Measurements from ENCODE around the gene PRRC2A.

DNA sequence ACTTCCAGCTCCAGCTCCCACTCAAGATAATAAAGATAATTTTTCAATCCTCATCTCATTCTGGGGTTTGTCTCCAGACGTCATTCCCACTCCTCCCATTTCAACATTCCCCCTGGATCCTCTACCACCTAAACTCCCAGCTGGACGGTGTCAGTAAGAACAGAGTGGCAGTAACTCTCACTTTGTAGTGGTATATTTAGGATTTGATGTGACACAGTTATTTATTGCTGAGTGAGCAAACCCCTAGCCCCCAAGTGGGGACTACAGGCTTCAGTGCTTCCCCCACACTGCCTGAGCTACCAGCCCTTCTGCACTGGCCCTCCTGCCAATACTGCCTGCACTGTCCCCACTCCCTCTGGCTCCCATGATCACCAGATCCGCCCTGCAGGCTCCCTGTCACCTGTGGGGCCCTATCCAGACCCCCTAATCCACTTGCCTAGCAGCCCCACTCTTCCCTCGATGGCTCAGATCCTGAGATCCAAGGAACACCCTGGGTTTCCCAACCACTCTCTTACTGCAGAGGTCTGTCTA lies 37.7 kb downstream of the PRRC2A start:
- TF ChIP-seq, protein P1, sequence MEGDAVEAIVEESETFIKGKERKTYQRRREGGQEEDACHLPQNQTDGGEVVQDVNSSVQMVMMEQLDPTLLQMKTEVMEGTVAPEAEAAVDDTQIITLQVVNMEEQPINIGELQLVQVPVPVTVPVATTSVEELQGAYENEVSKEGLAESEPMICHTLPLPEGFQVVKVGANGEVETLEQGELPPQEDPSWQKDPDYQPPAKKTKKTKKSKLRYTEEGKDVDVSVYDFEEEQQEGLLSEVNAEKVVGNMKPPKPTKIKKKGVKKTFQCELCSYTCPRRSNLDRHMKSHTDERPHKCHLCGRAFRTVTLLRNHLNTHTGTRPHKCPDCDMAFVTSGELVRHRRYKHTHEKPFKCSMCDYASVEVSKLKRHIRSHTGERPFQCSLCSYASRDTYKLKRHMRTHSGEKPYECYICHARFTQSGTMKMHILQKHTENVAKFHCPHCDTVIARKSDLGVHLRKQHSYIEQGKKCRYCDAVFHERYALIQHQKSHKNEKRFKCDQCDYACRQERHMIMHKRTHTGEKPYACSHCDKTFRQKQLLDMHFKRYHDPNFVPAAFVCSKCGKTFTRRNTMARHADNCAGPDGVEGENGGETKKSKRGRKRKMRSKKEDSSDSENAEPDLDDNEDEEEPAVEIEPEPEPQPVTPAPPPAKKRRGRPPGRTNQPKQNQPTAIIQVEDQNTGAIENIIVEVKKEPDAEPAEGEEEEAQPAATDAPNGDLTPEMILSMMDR (IDR thresholded peaks at IDR 0.05; ENCODE audit: insufficient read depth, low read length) = no peak
- no peak for TF ChIP-seq POLR2AphosphoS5 (IDR thresholded peaks at IDR 0.05; ENCODE audit: low read depth)
- TF ChIP-seq GABPA (IDR thresholded peaks at IDR 0.05; ENCODE audit: low read depth) = no peak
